ENCODE measurements around the gene SLC16A10.

DNA sequence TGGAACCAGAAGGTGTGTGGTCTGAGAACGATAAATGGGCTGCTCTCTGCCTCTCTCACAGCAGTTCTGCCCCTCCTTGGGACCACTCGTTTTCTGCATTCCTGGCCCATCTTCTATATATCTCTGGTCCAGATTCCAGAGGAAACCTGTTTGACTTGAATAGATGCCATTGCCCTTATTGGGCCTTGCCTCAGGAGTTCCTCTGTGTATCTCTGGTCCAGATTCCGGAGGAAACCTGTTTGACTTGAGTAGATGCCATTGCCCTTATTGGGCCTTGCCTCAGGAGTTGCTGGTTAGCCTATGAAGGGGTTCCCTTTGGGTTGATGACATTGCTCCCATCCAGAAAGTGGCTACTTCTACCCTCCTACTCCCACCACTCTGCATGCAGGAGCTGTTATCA, 189.4 kb downstream of the SLC16A10 start:
- TF ChIP-seq, protein P1, sequence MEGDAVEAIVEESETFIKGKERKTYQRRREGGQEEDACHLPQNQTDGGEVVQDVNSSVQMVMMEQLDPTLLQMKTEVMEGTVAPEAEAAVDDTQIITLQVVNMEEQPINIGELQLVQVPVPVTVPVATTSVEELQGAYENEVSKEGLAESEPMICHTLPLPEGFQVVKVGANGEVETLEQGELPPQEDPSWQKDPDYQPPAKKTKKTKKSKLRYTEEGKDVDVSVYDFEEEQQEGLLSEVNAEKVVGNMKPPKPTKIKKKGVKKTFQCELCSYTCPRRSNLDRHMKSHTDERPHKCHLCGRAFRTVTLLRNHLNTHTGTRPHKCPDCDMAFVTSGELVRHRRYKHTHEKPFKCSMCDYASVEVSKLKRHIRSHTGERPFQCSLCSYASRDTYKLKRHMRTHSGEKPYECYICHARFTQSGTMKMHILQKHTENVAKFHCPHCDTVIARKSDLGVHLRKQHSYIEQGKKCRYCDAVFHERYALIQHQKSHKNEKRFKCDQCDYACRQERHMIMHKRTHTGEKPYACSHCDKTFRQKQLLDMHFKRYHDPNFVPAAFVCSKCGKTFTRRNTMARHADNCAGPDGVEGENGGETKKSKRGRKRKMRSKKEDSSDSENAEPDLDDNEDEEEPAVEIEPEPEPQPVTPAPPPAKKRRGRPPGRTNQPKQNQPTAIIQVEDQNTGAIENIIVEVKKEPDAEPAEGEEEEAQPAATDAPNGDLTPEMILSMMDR (conservative IDR thresholded peaks at IDR 0.05) = no peak
- no peak for TF ChIP-seq EZH2 (IDR thresholded peaks at IDR 0.05; ENCODE audit: low read depth)

Data from PC-9 (cell line).